DOHH2 (cell line): ENCODE measurements around the gene ZNF396.

Source experiments
- H3F3A ChIP-seq: fragments of 200-600 bp; sonication (generic), shearing (Covaris generic); 2 replicates; pipeline ENCODE4 v1.6.0; 2016; ENCODE audit warnings: antibody characterized with exemption, mild to moderate bottlenecking; ENCODE audit not compliant: control insufficient read depth, insufficient read depth
- H3K27ac ChIP-seq: fragments of 200-600 bp; sonication (generic); 2 replicates; pipeline ENCODE4 v1.5.1; 2014; ENCODE audit warnings: low read depth, mild to moderate bottlenecking, low read length, moderate library complexity
- H3K27me3 ChIP-seq: fragments of 200-600 bp; sonication (generic); 2 replicates; pipeline ENCODE4 v1.6.1; 2014; ENCODE audit warnings: mild to moderate bottlenecking, low read length, mixed read lengths; ENCODE audit not compliant: control insufficient read depth
- H3K36me3 ChIP-seq: fragments of 200-600 bp; sonication (generic); 2 replicates; pipeline ENCODE4 v1.6.1; 2014; ENCODE audit warnings: mild to moderate bottlenecking, low read length, moderate library complexity, mixed read lengths; ENCODE audit not compliant: control insufficient read depth
- H3K4me1 ChIP-seq: fragments of 200-600 bp; sonication (generic); 2 replicates; pipeline ENCODE4 v1.6.1; 2014; ENCODE audit warnings: mild to moderate bottlenecking, low read length, mixed read lengths; ENCODE audit not compliant: control insufficient read depth
- H3K4me2 ChIP-seq: fragments of 200-600 bp; sonication (generic); 2 replicates; pipeline ENCODE4 v1.6.0; 2014; ENCODE audit warnings: mild to moderate bottlenecking, low read length, moderate library complexity
- H3K4me3 ChIP-seq: fragments of 200-600 bp; sonication (generic); 2 replicates; pipeline ENCODE4 v1.5.1; 2014; ENCODE audit warnings: mild to moderate bottlenecking, low read length, mixed read lengths
- H3K79me2 ChIP-seq: fragments of 200-600 bp; sonication (generic); 2 replicates; pipeline ENCODE4 v1.6.1; 2014; ENCODE audit warnings: mild to moderate bottlenecking, low read length, mixed read lengths; ENCODE audit not compliant: control insufficient read depth
- H3K9me2 ChIP-seq: fragments of 200-600 bp; sonication (generic); replicated peaks from 2 replicates; pipeline ENCODE4 v1.6.1; 2014; ENCODE audit warnings: mild to moderate bottlenecking, low read length, mixed read lengths; ENCODE audit not compliant: control insufficient read depth
- H3K9me3 ChIP-seq: fragments of 200-600 bp; sonication (generic); 2 replicates; pipeline ENCODE4 v1.6.1; 2014; ENCODE audit warnings: antibody characterized with exemption, low read length, mixed read lengths; ENCODE audit not compliant: control insufficient read depth, insufficient read depth
- H4K20me1 ChIP-seq: fragments of 200-600 bp; sonication (generic); 2 replicates; pipeline ENCODE4 v1.6.0; 2014; ENCODE audit warnings: low read depth, mild to moderate bottlenecking, antibody characterized with exemption, low read length, moderate library complexity; ENCODE audit not compliant: control insufficient read depth, insufficient read depth
- EZH2phosphoT487 ChIP-seq: fragments of 200-600 bp; sonication (generic); IDR thresholded peaks from 2 replicates; pipeline ENCODE4 v1.6.1; 2017; ENCODE audit warnings: borderline replicate concordance, mild to moderate bottlenecking, antibody characterized with exemption, low read length, moderate library complexity, mixed read lengths
- TF ChIP-seq, protein P1 (sequence below): fragments of 200-600 bp; sonication (generic); IDR thresholded peaks from one replicate; pipeline ENCODE4 v1.5.1; 2014; ENCODE audit warnings: antibody characterized with exemption, mild to moderate bottlenecking, low read depth, low read length; ENCODE audit not compliant: poor library complexity, severe bottlenecking

ZNF396 gene

DNA sequence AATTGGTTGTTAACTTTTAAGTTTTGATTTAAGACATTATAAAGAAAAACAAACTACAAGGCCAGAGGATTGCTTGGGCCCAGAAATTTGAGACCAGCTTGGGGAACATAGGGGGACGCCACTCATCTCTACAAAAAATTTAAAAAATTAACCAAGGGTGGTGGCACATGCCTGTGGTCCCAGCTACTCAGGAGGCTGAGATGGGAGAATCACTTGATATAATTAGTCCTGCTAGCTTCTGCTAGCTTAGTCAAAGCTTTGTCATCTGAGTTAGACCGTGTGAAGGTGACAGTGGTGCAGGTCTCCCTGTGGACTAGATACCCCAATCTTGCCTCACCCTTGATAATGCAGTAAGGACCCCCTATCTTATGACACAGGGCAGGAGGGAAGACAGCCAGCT lies 6.0 kb upstream of the ZNF396 start:
- no peak overlapping the region for H3K4me3 ChIP-seq
- H3F3A ChIP-seq: no peaks in the 10 kb centered on the region
- H3K4me2 ChIP-seq: no peak overlapping the region
- no peaks in the 10 kb centered on the region for H3K9me3 ChIP-seq
- no peak overlapping the region for H3K27ac ChIP-seq
- TF ChIP-seq, protein P1, sequence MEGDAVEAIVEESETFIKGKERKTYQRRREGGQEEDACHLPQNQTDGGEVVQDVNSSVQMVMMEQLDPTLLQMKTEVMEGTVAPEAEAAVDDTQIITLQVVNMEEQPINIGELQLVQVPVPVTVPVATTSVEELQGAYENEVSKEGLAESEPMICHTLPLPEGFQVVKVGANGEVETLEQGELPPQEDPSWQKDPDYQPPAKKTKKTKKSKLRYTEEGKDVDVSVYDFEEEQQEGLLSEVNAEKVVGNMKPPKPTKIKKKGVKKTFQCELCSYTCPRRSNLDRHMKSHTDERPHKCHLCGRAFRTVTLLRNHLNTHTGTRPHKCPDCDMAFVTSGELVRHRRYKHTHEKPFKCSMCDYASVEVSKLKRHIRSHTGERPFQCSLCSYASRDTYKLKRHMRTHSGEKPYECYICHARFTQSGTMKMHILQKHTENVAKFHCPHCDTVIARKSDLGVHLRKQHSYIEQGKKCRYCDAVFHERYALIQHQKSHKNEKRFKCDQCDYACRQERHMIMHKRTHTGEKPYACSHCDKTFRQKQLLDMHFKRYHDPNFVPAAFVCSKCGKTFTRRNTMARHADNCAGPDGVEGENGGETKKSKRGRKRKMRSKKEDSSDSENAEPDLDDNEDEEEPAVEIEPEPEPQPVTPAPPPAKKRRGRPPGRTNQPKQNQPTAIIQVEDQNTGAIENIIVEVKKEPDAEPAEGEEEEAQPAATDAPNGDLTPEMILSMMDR: no peak
- no peak for TF ChIP-seq EZH2phosphoT487
- H4K20me1 ChIP-seq: no peaks in the 10 kb centered on the region
- no peaks in the 10 kb centered on the region for H3K79me2 ChIP-seq
- peaks cover 14% of the 10 kb centered on the region for H3K4me1 ChIP-seq
- no peaks in the 10 kb centered on the region for H3K36me3 ChIP-seq
- no peaks in the 10 kb centered on the region for H3K9me2 ChIP-seq
- no peaks in the 10 kb centered on the region for H3K27me3 ChIP-seq

DNA sequence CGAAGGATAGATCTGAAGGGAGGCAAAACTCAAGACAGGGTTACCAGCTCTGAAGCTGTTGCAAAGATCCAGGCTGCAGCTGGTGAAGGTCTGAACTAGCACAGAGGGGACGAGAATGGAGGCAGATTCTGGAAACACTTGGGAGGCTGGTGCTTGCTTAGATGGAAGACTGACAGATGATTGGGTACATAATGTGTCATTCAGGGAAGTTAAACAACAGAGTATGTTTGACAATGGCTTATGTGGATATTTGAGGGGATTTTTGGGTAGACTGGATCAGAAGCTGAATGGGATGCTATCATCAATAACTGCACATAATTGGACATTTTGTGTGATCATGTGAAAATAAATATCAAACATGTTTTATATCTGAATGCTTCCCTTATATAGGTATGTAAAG lies 2.3 kb upstream of the ZNF396 start:
- Histone ChIP-seq H3K4me3 (no peak overlapping the region), H4K20me1 (no peaks in the 10 kb centered on the region), H3K4me1 (peaks cover 13% of the 10 kb centered on the region), H3K9me2 (no peaks in the 10 kb centered on the region), H3F3A (no peaks in the 10 kb centered on the region), H3K36me3 (no peaks in the 10 kb centered on the region), H3K27me3 (peaks cover 3% of the 10 kb centered on the region; the same call in 1 of the 2 replicates), H3K27ac (no peak overlapping the region), H3K4me2 (no peak overlapping the region), H3K9me3 (no peaks in the 10 kb centered on the region), H3K79me2 (no peaks in the 10 kb centered on the region)
- TF ChIP-seq EZH2phosphoT487: no peak
- TF ChIP-seq, protein P1: no peak

DNA sequence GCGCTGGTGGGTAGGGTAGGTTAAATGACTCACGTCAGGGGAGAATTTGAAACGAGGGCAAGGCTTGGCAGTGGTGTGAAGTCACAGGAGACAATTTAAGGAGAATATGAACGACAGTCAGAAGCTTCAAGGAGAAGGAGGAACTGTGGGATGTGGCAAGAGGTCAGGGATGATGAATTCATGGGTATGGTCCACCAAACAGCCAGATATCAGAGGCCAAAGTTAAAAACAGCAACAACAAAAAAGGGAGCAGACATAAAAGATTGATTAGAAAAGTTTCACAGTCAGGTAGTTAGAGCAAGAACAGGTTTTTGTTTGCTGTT lies 1.4 kb upstream of the ZNF396 start:
- Histone ChIP-seq H3F3A (no peaks in the 10 kb centered on the region), H4K20me1 (no peaks in the 10 kb centered on the region), H3K4me2 (no peak overlapping the region), H3K27me3 (peaks cover 3% of the 10 kb centered on the region; the same call in 1 of the 2 replicates), H3K4me3 (no peak overlapping the region), H3K9me3 (no peaks in the 10 kb centered on the region), H3K79me2 (no peaks in the 10 kb centered on the region), H3K4me1 (peaks cover 13% of the 10 kb centered on the region), H3K27ac (no peak overlapping the region), H3K9me2 (no peaks in the 10 kb centered on the region), H3K36me3 (no peaks in the 10 kb centered on the region)
- no peak for TF ChIP-seq EZH2phosphoT487
- TF ChIP-seq, protein P1: no peak

DNA sequence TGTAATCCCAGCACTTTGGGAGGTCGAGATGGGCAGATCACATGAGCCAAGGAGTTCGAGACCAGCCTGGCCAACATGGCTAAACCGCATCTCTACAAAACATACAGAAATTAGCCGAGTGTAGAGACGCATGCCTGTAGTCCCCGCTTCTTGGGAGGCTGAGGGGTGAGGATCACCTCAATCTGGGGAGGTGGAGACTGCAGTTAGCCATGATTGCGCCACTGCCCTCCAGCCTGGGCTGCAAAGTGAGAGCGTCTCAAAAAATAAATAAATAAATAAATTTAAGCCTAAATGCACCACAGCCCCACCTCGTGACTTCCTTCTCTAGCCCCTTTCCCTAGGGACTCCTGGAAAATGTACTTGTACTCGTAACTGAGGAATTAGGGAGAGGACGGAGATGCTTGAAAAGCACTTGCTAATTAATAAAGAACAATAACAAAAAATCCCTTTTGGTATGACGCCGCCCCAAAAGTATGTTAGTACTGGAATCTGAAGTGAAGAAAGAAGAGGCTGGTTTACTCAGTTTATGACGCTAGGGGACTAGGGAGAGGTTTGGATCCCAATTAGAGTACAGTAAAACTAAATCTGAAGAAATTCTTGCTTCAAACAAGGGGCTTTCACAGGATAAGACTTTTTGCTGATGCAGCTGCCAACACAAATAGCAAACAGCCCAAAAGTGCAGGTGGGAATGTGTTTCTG lies 887 bp upstream of the ZNF396 start:
- TF ChIP-seq EZH2phosphoT487: no peak
- TF ChIP-seq, protein P1: no peak
- H3K4me2 ChIP-seq: no peak overlapping the region
- H3K4me3 ChIP-seq: no peak overlapping the region
- no peaks in the 10 kb centered on the region for H3K36me3 ChIP-seq
- no peak overlapping the region for H3K27ac ChIP-seq
- H3K27me3 ChIP-seq: peaks cover 3% of the 10 kb centered on the region; the same call in 1 of the 2 replicates
- peaks cover 13% of the 10 kb centered on the region for H3K4me1 ChIP-seq
- H4K20me1 ChIP-seq: no peaks in the 10 kb centered on the region
- H3F3A ChIP-seq: no peaks in the 10 kb centered on the region
- H3K9me3 ChIP-seq: no peaks in the 10 kb centered on the region
- no peaks in the 10 kb centered on the region for H3K9me2 ChIP-seq
- H3K79me2 ChIP-seq: no peaks in the 10 kb centered on the region
